ENCODE data around the gene ODF4.
A peak's percentile ranks its signal among the peaks of the same experiment; 100 is the strongest.
"Not testable (repeated sequence)": the region's sequence is repeated elsewhere in the genome, so short reads cannot be mapped to it uniquely, and the experiment has no call there.

ODF4 gene

GRCh38 chr17:8326511-8327302 is 12.9 kb upstream of the ODF4 start:
- DNase-seq: no peak

- DNase-seq: no peak
Observed at GRCh38 chr17:8327303-8327649, 12.4 kb upstream of the ODF4 start.

DNA sequence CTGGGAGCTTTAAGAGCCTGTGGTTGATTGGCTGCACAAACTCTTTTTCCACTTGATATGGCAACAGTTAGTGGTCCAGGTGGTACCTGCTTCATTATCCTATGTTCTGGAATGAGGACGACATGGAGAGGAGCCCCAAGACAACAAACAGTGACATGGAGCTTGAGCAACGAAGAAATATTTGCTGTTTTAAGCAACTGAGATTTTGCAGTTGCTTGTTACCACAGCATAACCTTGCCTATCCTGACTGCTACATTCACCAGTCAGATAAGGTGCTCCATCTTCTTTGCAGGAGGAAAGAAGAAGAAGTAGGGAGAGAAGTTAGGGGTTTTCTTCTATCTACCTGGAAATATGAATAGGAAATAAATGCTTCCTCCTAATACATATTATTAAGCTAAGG is 7.5 kb upstream of the ODF4 start:
- DNase-seq: no peak

DNA sequence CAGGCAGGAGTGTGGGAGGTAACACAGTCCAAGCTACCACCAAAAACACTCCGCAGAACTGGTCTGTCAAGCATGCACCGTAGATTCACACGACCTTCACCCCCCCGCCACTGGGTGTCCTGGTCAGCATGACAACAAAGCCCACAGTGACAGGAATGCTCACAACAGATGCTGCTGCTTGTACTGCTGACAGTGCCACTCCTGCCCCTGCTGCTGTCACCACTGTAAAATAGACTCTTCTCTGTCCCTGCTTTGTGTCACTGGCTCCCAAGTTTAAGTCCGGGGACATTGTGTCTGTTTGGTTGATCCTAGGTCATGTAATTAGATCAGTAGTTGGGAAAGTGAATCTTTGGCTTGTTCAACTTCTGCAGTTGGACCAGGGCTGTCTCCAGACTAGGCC is 7.0 kb upstream of the ODF4 start:
- DNase-seq: no peak

DNA sequence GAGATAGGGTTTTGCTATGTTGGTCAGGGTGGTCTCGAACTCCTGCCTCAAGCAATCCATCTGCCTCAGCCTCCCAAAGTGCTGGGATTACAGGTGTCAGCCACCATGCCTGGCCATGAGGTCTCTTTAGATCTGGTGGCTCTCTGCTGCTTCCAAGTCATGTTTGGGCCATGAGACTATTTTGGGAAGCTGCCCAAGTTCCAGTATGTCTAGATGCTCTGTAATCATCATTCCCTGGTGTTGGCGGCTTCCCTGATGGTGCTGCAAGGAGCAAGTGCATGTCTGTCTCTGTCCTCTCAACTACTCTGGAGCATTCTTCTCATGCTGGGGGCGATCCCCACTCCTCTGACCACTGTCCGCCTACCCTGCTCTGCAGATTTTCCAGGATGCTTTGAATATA is 6.4 kb upstream of the ODF4 start:
- DNase-seq: no peak

GRCh38 chr17:8337802-8338752 is 1.6 kb upstream of the ODF4 start:
- no peak for DNase-seq

DNA sequence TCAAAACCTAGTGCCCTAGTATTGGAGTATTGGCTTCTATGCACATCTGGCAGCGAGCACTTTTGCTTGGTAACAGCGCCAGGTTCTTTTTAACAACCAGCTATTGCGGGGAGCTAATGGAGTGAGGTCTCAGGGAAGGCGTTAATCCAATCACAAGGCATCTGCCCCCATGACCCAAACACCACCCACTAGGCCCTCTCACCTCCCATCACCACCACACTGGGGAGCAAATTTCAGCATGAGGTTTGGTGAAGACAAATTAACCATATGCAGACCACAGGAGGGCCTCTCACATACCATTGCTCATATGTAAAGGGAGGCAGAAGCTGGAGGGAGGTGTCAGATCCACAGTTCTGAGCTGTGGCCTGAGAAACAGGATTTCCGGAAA is 893 bp upstream of the ODF4 start:
- DNase-seq: no peak

DNA sequence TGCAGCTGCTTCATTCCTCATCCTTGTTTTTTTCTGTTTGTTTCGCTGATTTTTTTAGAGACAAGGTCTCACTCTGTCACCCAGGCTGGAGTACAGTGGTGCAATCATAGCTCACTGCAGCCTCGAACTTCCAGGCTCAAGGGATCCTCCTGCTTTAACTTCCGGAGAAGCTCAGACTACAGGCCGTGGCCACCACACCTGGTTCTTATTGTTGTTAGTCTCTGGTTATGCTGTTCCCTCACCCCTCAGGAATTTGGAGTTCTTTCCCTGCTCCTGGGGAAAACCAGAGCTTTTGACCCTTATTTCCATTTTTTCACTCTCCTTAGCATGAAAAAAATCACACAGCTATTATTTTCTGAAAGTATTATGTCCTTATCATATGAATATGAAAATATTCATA is 1.8 kb downstream of the ODF4 start:
- no peak for DNase-seq

- no peak for DNase-seq
Observed at GRCh38 chr17:8345052-8345690, 5.5 kb downstream of the ODF4 start.

GRCh38 chr17:8345951-8346665 is 6.5 kb downstream of the ODF4 start:
- no peak for DNase-seq

DNA sequence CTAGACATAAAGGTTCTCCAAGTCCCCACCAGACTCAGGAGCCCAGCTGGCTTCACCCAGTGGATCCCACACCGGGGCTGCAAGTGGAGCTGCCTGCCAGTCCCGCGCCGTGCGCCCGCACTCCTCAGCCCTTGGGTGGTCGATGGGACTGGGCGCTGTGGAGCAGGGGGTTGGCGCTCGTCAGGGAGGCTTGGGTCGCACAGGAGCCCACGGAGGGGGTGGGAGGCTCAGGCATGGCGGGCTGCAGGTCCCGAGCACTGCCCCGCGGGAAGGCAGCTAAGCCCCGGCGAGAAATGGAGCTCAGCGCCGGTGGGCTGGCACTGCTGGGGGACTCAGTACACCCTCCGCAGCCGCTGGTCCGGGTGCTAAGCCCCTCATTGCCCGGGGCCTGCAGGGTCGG is 7.4 kb downstream of the ODF4 start:
- not testable (repeated sequence) for DNase-seq

- no peak for DNase-seq
Observed at GRCh38 chr17:8350339-8350738, 10.7 kb downstream of the ODF4 start.

GRCh38 chr17:8353736-8354135 is 14.1 kb downstream of the ODF4 start:
- no peak for DNase-seq

- DNase-seq: no peak
Observed at GRCh38 chr17:8354236-8354635, 14.6 kb downstream of the ODF4 start.

GRCh38 chr17:8357910-8358309 is 18.3 kb downstream of the ODF4 start:
- DNase-seq: no peak

- DNase-seq: peak; percentile 55
Observed at GRCh38 chr17:8359769-8360168, 20.1 kb downstream of the ODF4 start.

DNA sequence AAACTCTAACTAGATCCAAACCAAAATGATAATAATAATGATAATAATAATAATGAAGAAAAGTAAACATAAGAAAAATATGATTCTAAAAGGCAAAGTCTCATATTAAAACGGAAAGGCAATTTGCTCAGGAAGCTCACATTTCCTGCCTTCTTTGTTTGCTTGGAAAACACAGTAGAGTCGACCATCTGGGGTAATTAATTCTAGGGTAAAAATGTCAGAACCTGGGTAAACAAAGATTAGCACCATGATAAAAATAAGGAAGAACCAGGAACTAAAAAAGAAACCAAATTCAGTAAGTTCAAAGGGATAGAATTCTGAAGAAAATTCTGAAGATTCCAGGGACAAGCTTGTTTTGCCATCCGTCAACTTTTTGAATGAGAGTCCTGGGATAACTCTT is 20.6 kb downstream of the ODF4 start:
- no peak for DNase-seq

- no peak for DNase-seq
Observed at GRCh38 chr17:8360751-8361150, 21.1 kb downstream of the ODF4 start.

GRCh38 chr17:8362651-8363332 is 23.2 kb downstream of the ODF4 start:
- no peak for DNase-seq

DNA sequence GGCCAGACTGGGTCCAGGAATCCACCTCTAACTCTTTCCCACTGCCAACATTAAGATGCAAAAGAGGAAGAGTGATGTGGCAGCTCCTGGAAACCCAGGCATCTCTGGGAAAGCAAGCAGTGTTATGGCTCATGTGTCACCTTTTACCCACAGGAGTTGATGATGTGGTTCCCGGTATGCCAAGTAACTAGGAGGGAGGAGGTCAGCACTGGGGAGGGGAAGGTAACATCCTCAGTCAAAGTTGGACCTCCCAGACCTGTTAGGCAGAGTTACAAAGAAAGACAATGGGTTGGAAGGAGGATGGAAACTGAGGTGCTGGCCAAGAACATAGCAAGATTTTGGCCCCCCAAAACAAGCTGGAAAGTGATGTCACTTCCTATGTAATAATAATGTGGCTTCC is 25.5 kb downstream of the ODF4 start:
- DNase-seq: no peak

DNA sequence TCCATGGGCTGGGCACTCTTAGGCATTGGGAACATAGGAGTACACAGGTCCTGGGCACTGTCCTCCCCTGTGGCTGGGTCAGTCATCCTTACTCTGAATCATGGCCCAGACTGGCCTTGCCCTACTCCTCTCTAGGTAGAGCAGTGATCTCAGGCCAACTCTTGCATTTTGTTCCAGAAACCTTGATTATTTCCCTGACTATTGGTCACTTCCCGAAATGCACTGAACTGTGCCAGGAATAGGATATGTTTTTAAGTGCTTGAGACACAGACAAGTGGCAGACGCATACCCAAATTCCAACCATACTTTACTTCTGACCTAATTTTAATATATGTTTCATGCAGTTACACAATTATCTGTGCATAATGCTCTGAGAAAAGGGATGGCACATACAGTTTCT is 26.6 kb downstream of the ODF4 start:
- peak; percentile 17 for DNase-seq

DNA sequence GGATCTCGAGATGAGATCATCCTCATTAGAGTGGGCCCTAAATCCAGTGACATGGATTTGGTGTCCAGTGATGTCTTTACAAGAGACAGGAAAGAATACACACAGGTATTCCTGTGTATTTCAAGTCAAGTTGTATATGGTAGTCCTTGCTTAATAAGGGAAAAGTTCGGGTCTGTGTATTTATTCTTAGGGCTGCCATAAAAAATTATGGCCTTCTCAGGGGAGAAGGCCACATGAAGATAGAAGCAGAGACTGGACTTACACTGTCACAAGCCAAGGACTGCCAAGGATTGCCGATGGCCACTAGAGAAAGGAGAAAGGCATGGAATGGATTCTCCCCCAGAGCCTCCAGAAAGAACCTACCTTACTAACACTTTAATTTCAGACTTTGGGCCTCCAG is 28.6 kb downstream of the ODF4 start:
- DNase-seq: no peak

- DNase-seq: no peak
Observed at GRCh38 chr17:8369944-8370343, 30.3 kb downstream of the ODF4 start.

All from amniotic stem cell (primary cell).